ENCODE data around the gene TPPP3.

DNA sequence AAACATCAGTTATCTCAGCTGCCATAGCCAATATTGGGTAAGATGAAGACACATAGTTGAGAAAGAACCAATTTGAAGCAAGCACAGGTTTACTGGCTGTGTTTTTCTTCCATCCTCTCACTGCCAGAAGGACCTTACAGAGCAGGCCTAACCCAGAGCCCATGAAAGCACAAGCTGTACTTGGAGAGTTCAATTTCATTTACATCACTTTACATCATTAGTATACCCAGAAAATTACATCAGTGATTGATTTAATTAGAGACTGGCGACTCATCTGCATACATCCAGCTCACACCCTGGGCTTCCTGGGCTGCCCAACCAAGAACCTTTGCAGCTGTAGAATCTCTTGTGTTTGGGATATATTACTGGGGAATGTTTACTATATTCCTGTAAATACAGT, 43.0 kb downstream of the TPPP3 start:
- TF ChIP-seq SP1 (IDR thresholded peaks at IDR 0.05) (no peak), FOXM1 (IDR thresholded peaks at IDR 0.05; ENCODE audit: borderline replicate concordance) (no peak), CTBP1 (IDR thresholded peaks at IDR 0.05; ENCODE audit: borderline replicate concordance) (no peak)

All from HEK293T (cell line).